T-helper 1 cell treated with Interleukin-12 subunit alpha and Interleukin-12 subunit beta and Interleukin-4 antibody, amounts not matched to agents 30 ng/mL and 1 ng/mL, for 36 hours (primary cell): Measurements from ENCODE around the gene MEN1. TPM values are rescaled to one million over a fixed set of nuclear protein-coding genes. Genes with fewer than 3 reads are reported as not detected.

Source experiments
- intact Hi-C: fragments of 100-400 bp; cut with micrococcal nuclease; formaldehyde crosslinking; loops from one replicate; pipeline ENCODE4 v1.15.1; 2024
- total RNA-seq: library from RNA; stranded (reverse); gene quantifications from 2 replicates; pipeline ENCODE4 v1.2.3, GENCODE V29; 2022

MEN1 gene
- total RNA-seq, 1 donor from 2014 or later = 28.7 TPM

- intact Hi-C loops = no loop called here
These were observed 44.3 kb downstream of the MEN1 start for GRCh38 chr11:64765851-64766665.

- intact Hi-C loops = no loop called here
These were observed 45.0 kb downstream of the MEN1 start for GRCh38 chr11:64765291-64765850.

- intact Hi-C loops = loop anchor here (1.0 kb wide), 1 partner anchor 19 kb away; no protein-coding TSS in a partner anchor
These were observed 45.6 kb downstream of the MEN1 start for GRCh38 chr11:64764753-64765152.

- intact Hi-C loops = loop anchor here (1.0 kb wide), 1 partner anchor 19 kb away; no protein-coding TSS in a partner anchor
These were observed 46.2 kb downstream of the MEN1 start for GRCh38 chr11:64764040-64764611.

GRCh38 chr11:64763526-64764039 is 46.8 kb downstream of the MEN1 start:
- intact Hi-C loops = loop anchor here (1.0 to 2.0 kb wide), 2 partner anchors 13 to 18 kb away; no protein-coding TSS in a partner anchor

- intact Hi-C loops = loop anchor here (2.0 kb wide), 1 partner anchor 14 kb away; no protein-coding TSS in a partner anchor
These were observed 47.5 kb downstream of the MEN1 start for GRCh38 chr11:64762674-64763525.

- intact Hi-C loops = loop anchor here (2.0 kb wide), 1 partner anchor 15 kb away; no protein-coding TSS in a partner anchor
These were observed 48.1 kb downstream of the MEN1 start for GRCh38 chr11:64762277-64762673.

- intact Hi-C loops = no loop called here
These were observed 49.5 kb downstream of the MEN1 start for GRCh38 chr11:64760759-64761420.

GRCh38 chr11:64759722-64760719 is 50.3 kb downstream of the MEN1 start, which contains the start of gene PYGM:
Gene PYGM, minus strand, starts transcription at chr11:64759974. Its CDS starts 76 bp downstream, at chr11:64759898.
- intact Hi-C loops = no loop called here

- intact Hi-C loops = no loop called here
These were observed 51.1 kb downstream of the MEN1 start for GRCh38 chr11:64759131-64759721.

- intact Hi-C loops = no loop called here
These were observed 51.8 kb downstream of the MEN1 start for GRCh38 chr11:64758330-64759079.

GRCh38 chr11:64757549-64758329 is 52.6 kb downstream of the MEN1 start:
- intact Hi-C loops = no loop called here

- intact Hi-C loops = no loop called here
These were observed 54.5 kb downstream of the MEN1 start for GRCh38 chr11:64755681-64756361.

GRCh38 chr11:64754919-64755662 is 55.3 kb downstream of the MEN1 start:
- intact Hi-C loops = no loop called here

- intact Hi-C loops = no loop called here
These were observed 56.0 kb downstream of the MEN1 start for GRCh38 chr11:64754124-64754918.
